ENCODE measurements around the gene P4HB. TPM values are rescaled to one million over a fixed set of nuclear protein-coding genes. Genes with fewer than 3 reads are reported as not detected.

Gene P4HB
- total and polyA plus RNA-seq, 10 of the 15 experiments (the other 5 are each of a cell fraction or from before 2014, with no cell fraction given): 4.7 to 549 (median 361) TPM

- TF ChIP-seq USF1 (IDR thresholded peaks at IDR 0.05; ENCODE audit: borderline replicate concordance, extremely low read length, insufficient read depth, low read depth, low read length): no peak
Observed at GRCh38 chr17:81809556-81809998, 50.8 kb downstream of the P4HB start (continued).

GRCh38 chr17:81808778-81809555 lies 51.4 kb downstream of the P4HB start:
- Histone ChIP-seq H3K79me2 (ENCODE audit: control insufficient read depth, insufficient read depth, low read length) (no peaks in the 10 kb centered on the region), H3K9me3 (replicated peaks; ENCODE audit: control insufficient read depth, insufficient read depth, low read length) (no peaks in the 10 kb centered on the region), H4K20me1 (ENCODE audit: control insufficient read depth, insufficient read depth) (no peaks in the 10 kb centered on the region), H3K9ac (ENCODE audit: control insufficient read depth, insufficient read depth, low read length) (no peak overlapping the region), H3K27me3 (replicated peaks in 1 of 2; ENCODE audit: control insufficient read depth in 2 of 2, insufficient read depth in 2 of 2, low read length in 1 of 2) (no peaks in the 10 kb centered on the region), H3K27ac (ENCODE audit: control insufficient read depth, insufficient read depth) (no peak overlapping the region), H3K4me1 (ENCODE audit: control insufficient read depth, insufficient read depth, low read length) (no peaks in the 10 kb centered on the region), H3K4me3 (no peak overlapping the region), H3K36me3 (ENCODE audit: control insufficient read depth in 2 of 2, insufficient read depth in 2 of 2, low read length in 1 of 2) (no peaks in the 10 kb centered on the region), H3K4me2 (ENCODE audit: control insufficient read depth, insufficient read depth) (no peak overlapping the region), H2AFZ (ENCODE audit: control insufficient read depth, low read depth, low read length) (no peak overlapping the region)
- ATAC-seq (peak; percentile 72), DNase-seq (ENCODE audit: low read depth, low spot score) (no peak), FAIRE-seq (no peak)
- RAD21 ChIA-PET (ENCODE audit: unreplicated experiment): interaction anchor here (1.1 kb wide), 1 partner anchor 75 kb away, joined by 3 read pairs; no protein-coding TSS in a partner anchor
- SMC1A ChIA-PET (ENCODE audit: uncharacterized antibody, unreplicated experiment): no interaction called here
- WGBS (ENCODE audit: insufficient coverage, insufficient replicate concordance, low lambda C conversion rate, missing lambda C conversion rate): 37% methylated on average over 20 of the region's 20 CpGs
- CTCF ChIA-PET: no interaction called here
- no TSS peak for BruUV-seq (replicated peaks)
- in situ Hi-C loops (cut with MboI) (no loop called here), intact Hi-C loops (cut with micrococcal nuclease; ENCODE audit: unreplicated experiment) (no loop called here)
- TF ChIP-seq BHLHE40 (IDR thresholded peaks at IDR 0.05; ENCODE audit: borderline replicate concordance in 1 of 2, low read depth in 2 of 2, low read length in 1 of 2) (no peak), RAD21 (IDR thresholded peaks at IDR 0.05; ENCODE audit: insufficient read depth, low read depth, low read length) (peak; percentile 15; the same call in 1 of the 2 replicates), PBX3 (IDR thresholded peaks at IDR 0.05; ENCODE audit: insufficient replicate concordance, low read depth, low read length) (no peak), POU2F2 (IDR thresholded peaks at IDR 0.05; ENCODE audit: borderline replicate concordance, low read depth, low read length) (no peak), CTCF (IDR thresholded peaks at IDR 0.05 in 2 of 3, conservative IDR thresholded peaks at IDR 0.05 in 1 of 3; ENCODE audit: control insufficient read depth in 2 of 3, extremely low read depth in 1 of 3, insufficient read depth in 1 of 3, low read depth in 3 of 3, low read length in 3 of 3) (peak in 2 of 3 experiments; percentile 15 to 28; a peak in 3 of 6 replicates), ZBTB4 (CRISPR knock-in tag; IDR thresholded peaks at IDR 0.05) (no peak), CBX3 (IDR thresholded peaks at IDR 0.05; ENCODE audit: borderline replicate concordance, low read depth) (no peak)
- POLR2A ChIA-PET: no interaction called here
